ENCODE measurements around the gene KRABD2.

DNA sequence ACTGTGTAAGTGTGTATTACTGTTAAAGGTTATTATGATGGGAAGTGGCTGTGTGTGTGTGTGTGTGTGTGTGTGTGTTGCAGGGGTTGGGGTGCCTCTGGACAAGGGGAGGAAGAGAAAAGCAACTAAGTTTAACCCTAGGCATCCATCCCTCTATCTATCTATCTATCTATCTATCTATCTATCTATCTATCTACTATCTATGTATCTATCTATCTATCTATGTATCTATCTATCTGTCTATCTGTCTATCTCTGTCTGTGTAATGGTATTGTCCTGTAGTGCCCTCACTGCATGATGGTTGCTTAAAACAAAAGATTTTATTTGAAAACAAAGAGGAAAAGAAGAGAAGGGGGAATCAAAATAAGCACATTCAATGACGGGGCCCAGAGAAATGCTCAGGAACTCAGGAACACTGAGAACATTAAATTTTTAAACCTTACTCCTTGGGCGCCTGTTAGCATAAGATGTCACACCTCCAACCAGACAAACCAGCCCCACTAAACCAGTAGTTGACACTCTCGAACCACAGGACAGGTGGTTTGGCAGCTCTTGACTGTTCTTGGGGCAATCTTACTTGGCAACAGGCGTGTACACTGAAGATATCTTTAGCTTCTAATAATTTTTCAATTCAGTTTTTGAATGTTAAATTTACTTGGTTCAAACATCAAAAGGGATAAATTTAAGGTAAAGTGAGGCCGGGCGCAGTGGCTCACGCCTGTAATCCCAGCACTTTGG, 11.6 kb upstream of the KRABD2 start:
- TF ChIP-seq, protein P1, sequence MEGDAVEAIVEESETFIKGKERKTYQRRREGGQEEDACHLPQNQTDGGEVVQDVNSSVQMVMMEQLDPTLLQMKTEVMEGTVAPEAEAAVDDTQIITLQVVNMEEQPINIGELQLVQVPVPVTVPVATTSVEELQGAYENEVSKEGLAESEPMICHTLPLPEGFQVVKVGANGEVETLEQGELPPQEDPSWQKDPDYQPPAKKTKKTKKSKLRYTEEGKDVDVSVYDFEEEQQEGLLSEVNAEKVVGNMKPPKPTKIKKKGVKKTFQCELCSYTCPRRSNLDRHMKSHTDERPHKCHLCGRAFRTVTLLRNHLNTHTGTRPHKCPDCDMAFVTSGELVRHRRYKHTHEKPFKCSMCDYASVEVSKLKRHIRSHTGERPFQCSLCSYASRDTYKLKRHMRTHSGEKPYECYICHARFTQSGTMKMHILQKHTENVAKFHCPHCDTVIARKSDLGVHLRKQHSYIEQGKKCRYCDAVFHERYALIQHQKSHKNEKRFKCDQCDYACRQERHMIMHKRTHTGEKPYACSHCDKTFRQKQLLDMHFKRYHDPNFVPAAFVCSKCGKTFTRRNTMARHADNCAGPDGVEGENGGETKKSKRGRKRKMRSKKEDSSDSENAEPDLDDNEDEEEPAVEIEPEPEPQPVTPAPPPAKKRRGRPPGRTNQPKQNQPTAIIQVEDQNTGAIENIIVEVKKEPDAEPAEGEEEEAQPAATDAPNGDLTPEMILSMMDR (IDR thresholded peaks at IDR 0.05): no peak
- TF ChIP-seq EP300 (IDR thresholded peaks at IDR 0.05): no peak

All from ovary (tissue), 3 donors.